IMR-90 (cell line): ENCODE data around the gene ERVK3-1. TPM values are rescaled to one million over a fixed set of nuclear protein-coding genes. Genes with fewer than 3 reads are reported as not detected.
A peak's percentile ranks its signal among the peaks of the same experiment; 100 is the strongest.

Experiments used
- ATAC-seq: fragments of 200-7000 bp; cut with Tn5 transposase; 2 replicates; pipeline ENCODE4 v1.9.1; 2020; ENCODE audit warnings: low read depth, mild to moderate bottlenecking, moderate library complexity
- BruUV-seq: library from RNA; stranded (reverse); fragments of 400-500 nt; replicated peaks from 2 replicates; lab custom pipeline; 2021; lab: Mats Ljungman, UMichigan
- CTCF ChIA-PET: fragments of 300-600 bp; formaldehyde crosslinking; extraction: SDS; loops from one replicate; lab custom pipeline; 2021; ENCODE audit warnings: antibody characterized with exemption; lab: Yijun Ruan, JAX
- POLR2A ChIA-PET: fragments of 300-600 bp; sonication (Branson Sonifier 250); formaldehyde crosslinking; loops from one replicate; lab custom pipeline; 2022; ENCODE audit warnings: antibody characterized with exemption; ENCODE audit not compliant: unreplicated experiment; lab: Charles Lee
- DNase-seq: peaks from one replicate; pipeline ENCODE4 v3.0.0; 2013
- H2AFZ ChIP-seq: replicated peaks from 2 replicates; pipeline ENCODE3; 2013; ENCODE audit warnings: low read length, mild to moderate bottlenecking; ENCODE audit not compliant: poor library complexity
- H2AK5ac ChIP-seq: 2 replicates; pipeline ENCODE4 v1.6.1; 2013; ENCODE audit warnings: low read depth, low read length, inconsistent platforms
- H2AK9ac ChIP-seq: replicated peaks from 2 replicates; pipeline ENCODE3; 2013; ENCODE audit warnings: mild to moderate bottlenecking, low read depth, low read length, moderate library complexity; ENCODE audit not compliant: poor library complexity
- H2BK120ac ChIP-seq: 2 replicates; pipeline ENCODE4 v1.6.1; 2013; ENCODE audit warnings: low read depth, low read length, inconsistent platforms
- H2BK15ac ChIP-seq: 3 replicates; pipeline ENCODE4 v1.6.1; 2013; ENCODE audit warnings: low read depth, low read length, inconsistent platforms
- H2BK20ac ChIP-seq: 2 replicates; pipeline ENCODE4 v1.6.1; 2013; ENCODE audit warnings: low read depth, mild to moderate bottlenecking, inconsistent platforms, low read length, moderate library complexity
- H2BK5ac ChIP-seq: 2 replicates; pipeline ENCODE4 v1.6.1; 2013; ENCODE audit warnings: mild to moderate bottlenecking, low read depth, low read length, inconsistent platforms; ENCODE audit not compliant: poor library complexity, severe bottlenecking
- H3K14ac ChIP-seq: replicated peaks from 2 replicates; pipeline ENCODE4 v1.6.1; 2013; ENCODE audit warnings: low read depth, low read length, inconsistent platforms
- H3K18ac ChIP-seq: 2 replicates; pipeline ENCODE4 v1.6.1; 2013; ENCODE audit warnings: low read depth, low read length, control low read depth
- H3K23ac ChIP-seq: 2 replicates; pipeline ENCODE4 v1.6.1; 2013; ENCODE audit warnings: low read depth, low read length, inconsistent platforms
- H3K27ac ChIP-seq: 2 replicates; pipeline ENCODE4 v1.5.1; 2013; ENCODE audit warnings: mild to moderate bottlenecking, control low read depth, low read length; ENCODE audit not compliant: insufficient read depth
- H3K27me3 ChIP-seq: 2 replicates; pipeline ENCODE4 v1.6.1; 2013; ENCODE audit warnings: low read length; ENCODE audit not compliant: control insufficient read depth, insufficient read depth
- H3K36me3 ChIP-seq: 2 replicates; pipeline ENCODE4 v1.6.1; 2013; ENCODE audit warnings: low read length, mixed read lengths; ENCODE audit not compliant: control insufficient read depth, insufficient read depth
- H3K4ac ChIP-seq: 2 replicates; pipeline ENCODE4 v1.6.1; 2013; ENCODE audit warnings: low read depth, low read length, inconsistent platforms
- H3K4me1 ChIP-seq: 2 replicates; pipeline ENCODE4 v1.6.1; 2013; ENCODE audit warnings: low read length, mixed read lengths; ENCODE audit not compliant: control insufficient read depth, insufficient read depth
- H3K4me2 ChIP-seq: 2 replicates; pipeline ENCODE4 v1.6.1; 2013; ENCODE audit warnings: low read depth, mild to moderate bottlenecking, control low read depth, low read length, moderate library complexity
- H3K4me3 ChIP-seq: 2 replicates; pipeline ENCODE4 v1.5.1; 2013; ENCODE audit warnings: low read depth, mild to moderate bottlenecking, control low read depth, low read length, moderate library complexity; ENCODE audit not compliant: insufficient read depth
- H3K56ac ChIP-seq: 2 replicates; pipeline ENCODE4 v1.6.1; 2013; ENCODE audit warnings: low read length, inconsistent platforms; ENCODE audit not compliant: insufficient read depth; ENCODE audit errors: extremely low read depth
- H3K79me1 ChIP-seq, 2 experiments: 2 replicates each; pipeline ENCODE4 v1.6.1; 2013; ENCODE audit warnings: low read length in 2 of 2, inconsistent platforms in 1 of 2, low read depth in 1 of 2
- H3K9ac ChIP-seq: 2 replicates; pipeline ENCODE4 v1.6.1; 2013; ENCODE audit warnings: low read depth, low read length, control low read depth
- H3K9me1 ChIP-seq: 2 replicates; pipeline ENCODE4 v1.6.1; 2013; ENCODE audit warnings: low read length, inconsistent platforms; ENCODE audit not compliant: insufficient read depth
- H3K9me3 ChIP-seq: 2 replicates; pipeline ENCODE4 v1.6.1; 2013; ENCODE audit warnings: low read length; ENCODE audit not compliant: control insufficient read depth, insufficient read depth
- H4K20me1 ChIP-seq: 2 replicates; pipeline ENCODE4 v1.6.1; 2013; ENCODE audit warnings: low read length, inconsistent platforms; ENCODE audit not compliant: insufficient read depth
- H4K5ac ChIP-seq: 2 replicates; pipeline ENCODE4 v1.6.1; 2013; ENCODE audit warnings: mild to moderate bottlenecking, low read depth, low read length, control low read depth
- H4K8ac ChIP-seq, 2 experiments: 2 replicates each; pipeline ENCODE4 v1.6.1; 2013; ENCODE audit warnings: low read depth in 2 of 2, low read length in 2 of 2, control low read depth in 1 of 2, inconsistent platforms in 1 of 2
- H4K91ac ChIP-seq: 2 replicates; pipeline ENCODE4 v1.6.1; 2013; ENCODE audit warnings: low read depth, low read length, inconsistent platforms; ENCODE audit not compliant: insufficient read depth
- BHLHE40 ChIP-seq: fragments of 150-350 bp; IDR thresholded peaks from 2 replicates; pipeline ENCODE4 v1.6.1; 2016; ENCODE audit warnings: mild to moderate bottlenecking, low read depth, low read length
- CEBPB ChIP-seq: IDR thresholded peaks from 2 replicates; pipeline ENCODE4 v1.6.1; 2012; ENCODE audit warnings: low read depth, low read length, improper control_type of control experiment
- MAFK ChIP-seq: IDR thresholded peaks from 2 replicates; pipeline ENCODE4 v1.6.1; 2012; ENCODE audit warnings: low read depth, low read length, improper control_type of control experiment
- MAZ ChIP-seq: IDR thresholded peaks from 2 replicates; pipeline ENCODE4 v1.6.1; 2012; ENCODE audit warnings: low read depth, mild to moderate bottlenecking, low read length, improper control_type of control experiment, moderate library complexity, borderline replicate concordance
- MXI1 ChIP-seq: IDR thresholded peaks from 2 replicates; pipeline ENCODE4 v1.6.1; 2012; ENCODE audit warnings: low read depth, mild to moderate bottlenecking, low read length, moderate library complexity, borderline replicate concordance
- NFE2L2 ChIP-seq: fragments of 150-350 bp; IDR thresholded peaks from 2 replicates; pipeline ENCODE4 v1.6.1; 2016; ENCODE audit warnings: low read depth, mild to moderate bottlenecking, low read length
- RAD21 ChIP-seq: IDR thresholded peaks from 2 replicates; pipeline ENCODE4 v1.6.1; 2012; ENCODE audit warnings: low read length, improper control_type of control experiment
- RCOR1 ChIP-seq: IDR thresholded peaks from 2 replicates; pipeline ENCODE4 v1.6.1; 2012; ENCODE audit warnings: mild to moderate bottlenecking, low read length, improper control_type of control experiment; ENCODE audit not compliant: insufficient replicate concordance
- RFX5 ChIP-seq: IDR thresholded peaks from 2 replicates; pipeline ENCODE4 v1.8.0; 2012; ENCODE audit warnings: low read depth, mild to moderate bottlenecking, low read length, moderate library complexity
- SMC3 ChIP-seq: fragments of 150-350 bp; IDR thresholded peaks from 2 replicates; pipeline ENCODE4 v1.6.1; 2016; ENCODE audit warnings: low read depth, mild to moderate bottlenecking, antibody characterized with exemption, low read length, moderate library complexity
- WGBS, 2 experiments: methylation state at CpG; one replicate each; pipeline versions ENCODE4 v1.1.5 to v1.1.7; 2013; ENCODE audit warnings: missing lambda C conversion rate in 2 of 2; ENCODE audit not compliant: insufficient read length in 1 of 2; ENCODE audit errors: extremely low coverage in 2 of 2; 5-methylcytosine and 5-hydroxymethylcytosine counted together
- dilution Hi-C: fragments of 300-500 bp; cut with HindIII; formaldehyde crosslinking; loops from one replicate; pipeline ENCODE4 v1.14.3; 2018; ENCODE audit warnings: low sequenced_read_pairs; ENCODE audit not compliant: unreplicated experiment
- in situ Hi-C: fragments of 300-500 bp; cut with MboI; formaldehyde crosslinking; loops from 3 replicates; pipeline ENCODE4 v1.14.3; 2019; ENCODE audit warnings: low sequenced_read_pairs, inconsistent platforms, mixed read lengths
- intact Hi-C: fragments of 100-400 bp; cut with micrococcal nuclease; formaldehyde crosslinking; loops from 2 replicates; pipeline ENCODE4 v1.10.0; 2022
- polyA plus RNA-seq, 3 experiments: library from polyadenylated mRNA; depleted of rRNA; stranded (reverse); fragments of >200 nt; gene quantifications; 2 replicates each; pipeline ENCODE4 v1.2.3, GENCODE V29; 2012; ENCODE audit warnings: low replicate concordance in 1 of 3
- total RNA-seq: library from RNA; depleted of rRNA; stranded (reverse); fragments of >200 nt; gene quantifications from 2 replicates; pipeline ENCODE4 v1.2.3, GENCODE V29; 2012
- TF ChIP-seq, protein P1 (sequence below): fragments of 150-350 bp; IDR thresholded peaks from 2 replicates; pipeline ENCODE4 v1.6.1; 2017; ENCODE audit warnings: mild to moderate bottlenecking, antibody characterized with exemption, low read length, low read depth
- TF ChIP-seq, protein P2 (sequence below): fragments of 150-350 bp; IDR thresholded peaks from 2 replicates; pipeline ENCODE4 v1.6.1; 2016; ENCODE audit warnings: low read depth, mild to moderate bottlenecking, low read length, moderate library complexity, borderline replicate concordance

Gene ERVK3-1
- total and polyA plus RNA-seq, 2 of the 4 experiments (the other 2 are of a cell fraction) = 33.0 to 39.3 TPM

DNA sequence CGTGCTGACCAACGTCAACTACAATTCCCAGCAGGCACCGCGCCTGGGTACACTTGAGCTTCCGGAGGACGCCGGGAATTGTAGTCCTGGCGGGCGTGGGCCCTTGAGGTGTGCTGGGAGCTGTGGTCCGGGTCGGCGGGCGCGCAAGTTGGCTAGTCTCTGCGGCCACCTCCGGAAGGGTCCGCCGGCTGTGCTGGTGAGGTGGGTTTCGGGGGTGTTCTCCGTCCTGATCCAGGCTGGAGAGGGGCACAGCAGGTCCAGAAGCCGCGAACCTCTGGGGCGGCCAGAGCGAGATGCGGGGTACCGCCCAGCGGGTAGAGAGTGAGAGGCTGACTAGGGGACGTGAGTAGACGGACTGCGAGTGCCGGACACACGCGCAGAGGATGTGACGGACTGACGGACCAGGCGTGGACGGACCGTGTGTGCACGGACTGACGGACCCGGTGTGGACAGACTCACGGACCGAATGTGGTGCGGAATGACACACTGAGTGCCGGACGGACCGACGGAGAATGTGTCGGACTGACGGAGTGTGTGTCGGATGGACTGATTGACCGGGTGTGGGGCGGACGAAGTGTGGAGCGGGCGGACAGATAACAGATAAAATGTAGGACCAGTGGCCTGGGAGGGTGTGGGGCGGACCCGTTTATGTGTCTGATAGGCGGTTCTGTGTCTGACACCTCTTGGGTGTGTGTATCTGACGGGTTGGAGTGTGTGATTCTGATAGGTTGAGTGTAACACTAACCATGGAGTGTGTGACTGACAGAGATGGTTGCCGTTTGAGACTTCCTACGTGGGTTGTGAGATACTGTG lies 21.9 kb downstream of the ERVK3-1 start, which contains the start of gene ZSCAN22:
Gene ZSCAN22 (plus strand): TSS at position 81 of the 813 bp plus-strand sequence. CDS start 7,809 bp downstream, outside the sequence.
- H3K4ac ChIP-seq = peak within 1 kb of the TSS; percentile 90
- peak within 1 kb of the TSS; percentile 71 to 94 for H4K8ac ChIP-seq
- H3K27ac ChIP-seq = peak within 1 kb of the TSS; percentile 76
- ChIA-PET CTCF (interaction anchor here (1.1 kb wide), 1 partner anchor 35 kb away, joined by 3 read pairs; no protein-coding TSS in a partner anchor), POLR2A (no interaction called here)
- dilution Hi-C loops (no loop called here), in situ Hi-C loops (no loop called here), intact Hi-C loops (loop anchor here (2.0 kb wide), 1 partner anchor 20 kb away; no protein-coding TSS in a partner anchor)
- H3K4me1 ChIP-seq = peaks cover 2% of the 10 kb centered on the region; the same call in 1 of the 2 replicates
- peak within 1 kb of the TSS; percentile 92 for H3K23ac ChIP-seq
- peak within 1 kb of the TSS; percentile 72 for H3K4me3 ChIP-seq
- H2AK5ac ChIP-seq = peak within 1 kb of the TSS; percentile 96
- H3K4me2 ChIP-seq = peak within 1 kb of the TSS; percentile 87
- peak within 1 kb of the TSS; percentile 42; the same call in 1 of the 2 replicates for H2BK120ac ChIP-seq
- peak within 1 kb of the TSS; percentile 86; the same call in 1 of the 2 replicates for H4K91ac ChIP-seq
- peaks cover under 1% of the 10 kb centered on the region; the same call in 1 of the 2 replicates for H3K36me3 ChIP-seq
- peak within 1 kb of the TSS; percentile 55 for H3K56ac ChIP-seq
- H2BK15ac ChIP-seq = no peak within 1 kb of the TSS; the same call in 2 of the 3 replicates
- BruUV-seq = no TSS peak
- H2AFZ ChIP-seq = peak within 1 kb of the TSS; percentile 100
- no peaks in the 10 kb centered on the region for H3K9me3 ChIP-seq
- H3K9me1 ChIP-seq = peaks cover 14% of the 10 kb centered on the region
- peak within 1 kb of the TSS; percentile 88 for H3K9ac ChIP-seq
- peak within 1 kb of the TSS; percentile 92 for H2BK5ac ChIP-seq
- peak within 1 kb of the TSS; percentile 97 for H2AK9ac ChIP-seq
- peak; percentile 94 for ATAC-seq
- no peak within 1 kb of the TSS for H2BK20ac ChIP-seq
- H4K20me1 ChIP-seq = peaks cover 5% of the 10 kb centered on the region; the same call in 1 of the 2 replicates
- WGBS, 2 experiments = 0% methylated on average over 47 of the region's 62 CpGs; no CpG with 5 or more reads in 1 of the 2 experiments
- H4K5ac ChIP-seq = peak within 1 kb of the TSS; percentile 78
- H3K27me3 ChIP-seq = no peaks in the 10 kb centered on the region
- peak within 1 kb of the TSS; percentile 98 for H3K14ac ChIP-seq
- H3K79me1 ChIP-seq = peaks cover 30 to 72% of the 10 kb centered on the region in 2 experiments
- peak within 1 kb of the TSS; percentile 27 for H3K18ac ChIP-seq
- DNase-seq = peak; percentile 95
- TF ChIP-seq NFE2L2 (no peak), MAZ (peak; percentile 6; the same call in 1 of the 2 replicates), MAFK (no peak), BHLHE40 (peak; percentile 77), RCOR1 (no peak), RAD21 (no peak; the same call in 1 of the 2 replicates), SMC3 (peak; percentile 1; the same call in 1 of the 2 replicates), MXI1 (peak; percentile 88), CEBPB (no peak), RFX5 (no peak)
- TF ChIP-seq, protein P1, sequence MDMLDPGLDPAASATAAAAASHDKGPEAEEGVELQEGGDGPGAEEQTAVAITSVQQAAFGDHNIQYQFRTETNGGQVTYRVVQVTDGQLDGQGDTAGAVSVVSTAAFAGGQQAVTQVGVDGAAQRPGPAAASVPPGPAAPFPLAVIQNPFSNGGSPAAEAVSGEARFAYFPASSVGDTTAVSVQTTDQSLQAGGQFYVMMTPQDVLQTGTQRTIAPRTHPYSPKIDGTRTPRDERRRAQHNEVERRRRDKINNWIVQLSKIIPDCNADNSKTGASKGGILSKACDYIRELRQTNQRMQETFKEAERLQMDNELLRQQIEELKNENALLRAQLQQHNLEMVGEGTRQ = no peak
- TF ChIP-seq, protein P2, sequence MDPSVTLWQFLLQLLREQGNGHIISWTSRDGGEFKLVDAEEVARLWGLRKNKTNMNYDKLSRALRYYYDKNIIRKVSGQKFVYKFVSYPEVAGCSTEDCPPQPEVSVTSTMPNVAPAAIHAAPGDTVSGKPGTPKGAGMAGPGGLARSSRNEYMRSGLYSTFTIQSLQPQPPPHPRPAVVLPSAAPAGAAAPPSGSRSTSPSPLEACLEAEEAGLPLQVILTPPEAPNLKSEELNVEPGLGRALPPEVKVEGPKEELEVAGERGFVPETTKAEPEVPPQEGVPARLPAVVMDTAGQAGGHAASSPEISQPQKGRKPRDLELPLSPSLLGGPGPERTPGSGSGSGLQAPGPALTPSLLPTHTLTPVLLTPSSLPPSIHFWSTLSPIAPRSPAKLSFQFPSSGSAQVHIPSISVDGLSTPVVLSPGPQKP = no peak
